ENCODE results near the gene CHKB.

DNA sequence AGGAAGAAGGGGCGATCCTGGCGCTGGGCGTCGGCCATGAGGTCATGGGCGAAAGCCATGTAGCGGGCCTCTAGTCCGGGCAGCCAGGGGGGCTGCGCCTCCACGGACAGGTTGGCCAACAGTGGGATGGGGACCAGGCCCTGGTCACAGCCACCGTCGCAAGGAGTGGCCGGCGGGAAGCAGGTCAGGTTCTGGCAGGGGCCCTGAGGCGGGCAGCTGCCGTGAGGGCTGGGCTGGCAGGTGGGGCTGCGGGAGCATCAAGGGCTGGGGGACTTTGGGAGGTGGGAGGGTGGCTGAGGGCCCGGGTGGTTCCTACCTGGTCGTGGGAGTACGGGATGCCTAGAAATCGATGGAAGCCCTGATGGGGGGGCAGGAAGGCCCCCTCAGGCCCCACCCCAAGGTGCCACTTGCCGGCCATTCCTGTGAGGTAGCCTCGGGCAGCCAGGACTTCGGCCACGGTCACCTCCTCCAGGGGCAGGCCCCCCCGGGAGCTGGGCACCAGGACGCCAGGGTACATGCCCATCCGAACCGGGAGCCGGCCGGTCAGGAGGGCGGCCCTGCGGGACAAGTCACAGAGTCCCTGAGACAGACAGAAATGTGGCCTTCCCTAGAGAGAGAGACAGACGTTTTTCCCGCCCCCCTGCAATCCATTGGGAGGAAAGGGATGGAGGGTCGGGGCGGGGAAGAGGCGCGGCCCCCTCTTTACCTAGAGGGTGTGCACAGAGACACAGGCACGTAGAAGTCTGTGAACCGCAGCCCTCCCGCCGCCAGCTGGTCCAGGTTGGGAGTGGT, 44.4 kb upstream of the CHKB start:
- TF ChIP-seq, protein P1, sequence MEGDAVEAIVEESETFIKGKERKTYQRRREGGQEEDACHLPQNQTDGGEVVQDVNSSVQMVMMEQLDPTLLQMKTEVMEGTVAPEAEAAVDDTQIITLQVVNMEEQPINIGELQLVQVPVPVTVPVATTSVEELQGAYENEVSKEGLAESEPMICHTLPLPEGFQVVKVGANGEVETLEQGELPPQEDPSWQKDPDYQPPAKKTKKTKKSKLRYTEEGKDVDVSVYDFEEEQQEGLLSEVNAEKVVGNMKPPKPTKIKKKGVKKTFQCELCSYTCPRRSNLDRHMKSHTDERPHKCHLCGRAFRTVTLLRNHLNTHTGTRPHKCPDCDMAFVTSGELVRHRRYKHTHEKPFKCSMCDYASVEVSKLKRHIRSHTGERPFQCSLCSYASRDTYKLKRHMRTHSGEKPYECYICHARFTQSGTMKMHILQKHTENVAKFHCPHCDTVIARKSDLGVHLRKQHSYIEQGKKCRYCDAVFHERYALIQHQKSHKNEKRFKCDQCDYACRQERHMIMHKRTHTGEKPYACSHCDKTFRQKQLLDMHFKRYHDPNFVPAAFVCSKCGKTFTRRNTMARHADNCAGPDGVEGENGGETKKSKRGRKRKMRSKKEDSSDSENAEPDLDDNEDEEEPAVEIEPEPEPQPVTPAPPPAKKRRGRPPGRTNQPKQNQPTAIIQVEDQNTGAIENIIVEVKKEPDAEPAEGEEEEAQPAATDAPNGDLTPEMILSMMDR (IDR thresholded peaks at IDR 0.05) = no peak
- no peak for TF ChIP-seq POLR2A (IDR thresholded peaks at IDR 0.05; ENCODE audit: low read depth)

Measured in esophagus muscularis mucosa (tissue), 3 donors.